Measurements from ENCODE around the gene CXCL10.
A peak's percentile ranks its signal among the peaks of the same experiment; 100 is the strongest.
"Not testable (repeated sequence)": the region's sequence is repeated elsewhere in the genome, so short reads cannot be mapped to it uniquely, and the experiment has no call there.

The CXCL10 gene

DNA sequence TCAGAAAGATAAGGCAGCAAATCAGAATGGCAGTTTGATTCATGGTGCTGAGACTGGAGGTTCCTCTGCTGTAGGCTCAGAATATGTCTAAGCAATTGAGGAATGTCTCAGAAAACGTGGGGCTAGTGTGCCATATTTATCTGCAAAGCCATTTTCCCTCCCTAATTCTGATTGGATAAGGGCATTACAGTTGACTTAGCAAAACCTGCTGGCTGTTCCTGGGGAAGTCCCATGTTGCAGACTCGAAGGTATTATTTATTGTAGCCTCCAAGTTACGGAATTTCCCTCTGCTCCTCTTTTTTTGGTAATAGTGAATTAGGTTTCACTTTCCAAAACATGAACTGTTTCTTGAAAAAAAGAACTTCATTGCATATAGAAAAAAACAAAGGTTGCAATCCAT lies at the start of gene CXCL10:
TSS of gene CXCL10 (minus strand) at position 109 of the 400 bp plus-strand sequence. CDS start at position 43, 66 bp downstream.
- DNase-seq, result no peak

DNA sequence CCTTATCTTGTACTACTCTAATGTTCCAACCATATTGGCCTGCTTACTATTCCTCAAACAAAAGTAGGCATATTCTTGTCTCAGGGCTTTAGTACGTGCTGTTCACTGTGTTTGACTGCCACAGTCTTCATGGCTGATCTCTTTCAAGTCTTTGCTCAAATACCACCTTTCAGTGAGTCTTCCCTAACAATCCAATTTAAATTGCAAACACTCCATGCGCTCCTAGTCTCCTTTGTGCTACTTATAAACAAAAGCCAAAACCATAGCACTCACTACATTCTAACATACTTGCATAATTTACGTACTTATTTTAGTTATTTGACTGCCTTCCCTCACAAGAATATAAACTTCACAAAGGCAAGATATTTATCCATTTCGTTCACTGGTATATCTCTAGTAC lies 49.5 kb upstream of the CXCL10 start:
- DNase-seq, result no peak

DNA sequence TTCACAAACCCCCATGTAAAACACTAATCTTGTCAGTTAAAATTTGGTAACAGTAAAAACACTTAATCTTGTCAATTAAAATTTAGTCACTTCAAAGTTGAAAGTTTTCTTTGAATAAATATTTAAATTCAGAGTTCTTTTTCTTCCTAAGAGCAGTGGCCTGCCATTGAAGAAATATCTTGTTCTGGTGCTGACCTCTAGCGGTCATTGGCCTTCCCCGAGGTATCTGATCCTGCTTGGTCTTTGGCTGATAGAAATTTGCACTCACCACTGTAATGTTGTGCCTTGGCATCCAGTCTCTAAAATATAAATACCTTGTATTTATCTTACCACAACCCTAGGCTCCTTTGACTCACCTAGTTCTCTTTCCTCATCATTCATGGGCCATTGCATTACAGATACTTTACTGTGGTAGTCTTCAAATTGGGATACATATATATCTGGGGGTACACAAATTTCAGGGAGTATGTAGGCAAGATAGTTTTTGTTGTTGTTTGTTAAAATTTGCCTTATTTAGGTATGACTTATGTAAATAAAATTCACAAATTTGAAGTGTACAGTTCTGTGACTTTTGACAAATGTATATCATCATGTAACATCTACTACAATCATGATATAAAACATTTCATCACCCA lies 44.5 kb upstream of the CXCL10 start:
- peak; percentile 58 to 69 for DNase-seq

DNA sequence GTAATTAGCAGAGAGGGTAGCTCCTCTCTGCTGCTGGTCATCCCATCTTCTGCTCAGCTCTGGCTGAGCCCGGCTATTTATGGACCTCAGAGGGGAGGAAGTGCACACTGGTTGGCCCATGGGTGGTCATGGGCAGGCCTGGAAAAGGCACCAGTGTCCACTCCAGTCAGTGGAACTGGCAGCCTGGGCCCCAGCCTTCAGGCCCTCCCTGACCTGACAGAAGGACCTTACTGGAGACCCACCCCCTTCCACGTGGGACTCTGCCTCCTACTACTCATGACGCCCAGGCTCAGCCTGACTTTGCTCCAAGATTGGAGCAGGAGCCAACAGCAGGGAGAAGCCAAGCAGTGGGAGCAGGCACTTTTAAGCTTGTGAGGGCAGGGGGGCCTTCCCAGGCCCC lies 43.2 kb upstream of the CXCL10 start:
- no peak for DNase-seq

DNA sequence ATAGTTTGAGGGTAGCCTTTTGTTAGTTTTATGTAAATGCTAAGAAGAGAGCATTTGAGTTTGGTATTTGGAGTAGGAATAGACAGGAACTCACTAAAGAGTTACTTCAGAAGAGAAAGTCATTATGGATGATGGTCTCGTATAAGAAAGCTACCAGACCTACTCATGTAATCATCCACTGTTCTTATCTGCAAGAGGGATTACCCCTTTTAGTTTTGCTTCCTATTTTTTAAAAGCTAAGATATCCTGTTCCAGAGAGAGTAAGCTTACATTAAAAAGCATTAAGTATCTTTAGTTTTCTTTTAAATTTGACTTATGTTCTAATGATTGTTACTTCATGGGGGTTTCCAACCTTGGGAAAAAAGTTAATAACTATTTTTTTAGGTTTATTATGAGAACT lies 38.7 kb upstream of the CXCL10 start:
- DNase-seq, result no peak

DNA sequence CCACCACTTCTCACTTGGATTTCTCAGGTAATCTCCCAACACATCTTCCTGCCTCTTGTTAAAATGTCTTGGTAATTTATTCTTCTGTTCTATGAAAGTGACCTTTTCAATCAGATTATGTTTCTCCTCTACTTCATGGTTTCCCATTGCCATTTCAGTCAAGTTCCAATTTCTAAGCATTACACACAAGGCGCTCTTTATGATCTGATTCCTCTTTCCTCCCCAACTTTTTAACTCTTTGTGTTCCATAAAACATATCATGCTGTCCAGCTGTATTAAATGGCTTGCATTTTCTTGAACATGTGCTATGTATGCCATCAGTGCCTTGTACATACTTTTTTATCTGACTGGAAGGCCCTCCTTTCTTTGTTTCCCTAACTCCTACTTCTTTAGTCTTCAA lies 38.1 kb upstream of the CXCL10 start:
- DNase-seq, result no peak

- DNase-seq, result no peak
Measured at GRCh38 chr4:76060506-76060905, 37.2 kb upstream of the CXCL10 start.

- DNase-seq, result no peak
Measured at GRCh38 chr4:76059750-76060149, 36.5 kb upstream of the CXCL10 start.

DNA sequence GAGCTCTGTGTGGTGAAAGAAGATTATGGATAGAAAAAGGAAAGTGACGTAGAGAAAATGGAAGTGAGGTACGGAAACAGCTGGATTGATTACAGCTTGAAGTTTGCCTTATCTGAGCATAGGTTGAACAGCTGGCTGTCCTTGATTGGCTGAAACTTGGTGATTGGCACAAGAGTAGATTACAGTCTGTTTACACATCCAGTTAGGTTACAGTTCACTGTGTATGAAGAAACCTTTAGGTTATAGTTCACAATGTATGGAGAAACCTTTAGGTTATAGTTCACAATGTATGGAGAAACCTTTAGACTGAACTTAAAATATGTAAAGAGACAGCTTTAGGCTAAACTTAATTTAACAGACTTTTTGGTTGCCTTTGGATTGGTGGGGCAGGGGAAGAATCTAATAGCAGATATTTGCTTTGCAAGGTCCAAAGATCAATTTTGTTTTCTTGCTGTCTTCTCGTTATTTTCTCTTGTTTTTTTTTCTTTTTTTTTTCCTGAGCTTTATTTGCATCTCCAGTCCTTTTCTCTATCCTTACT lies 35.7 kb upstream of the CXCL10 start:
- DNase-seq, result no peak

DNA sequence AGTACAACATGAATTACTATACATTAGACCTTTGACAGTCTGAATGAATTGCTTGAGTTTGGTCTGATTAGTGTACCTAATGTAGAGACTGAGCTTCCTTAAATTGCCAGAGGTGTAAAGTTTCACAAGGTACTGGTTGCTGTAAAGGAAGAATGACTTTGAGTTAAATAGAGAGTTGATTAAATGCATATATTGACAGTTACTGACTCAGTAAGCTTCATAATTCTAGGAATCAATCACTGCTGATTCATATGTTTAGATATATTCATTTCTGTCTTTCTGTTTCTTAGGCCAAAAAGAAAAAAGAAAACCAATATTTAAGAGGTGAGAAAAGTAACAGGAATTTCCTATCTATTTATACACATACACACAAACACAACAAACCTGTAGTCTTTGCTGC lies 35.0 kb upstream of the CXCL10 start:
- DNase-seq, result no peak

- no peak for DNase-seq
Measured at GRCh38 chr4:76055421-76055820, 32.1 kb upstream of the CXCL10 start.

DNA sequence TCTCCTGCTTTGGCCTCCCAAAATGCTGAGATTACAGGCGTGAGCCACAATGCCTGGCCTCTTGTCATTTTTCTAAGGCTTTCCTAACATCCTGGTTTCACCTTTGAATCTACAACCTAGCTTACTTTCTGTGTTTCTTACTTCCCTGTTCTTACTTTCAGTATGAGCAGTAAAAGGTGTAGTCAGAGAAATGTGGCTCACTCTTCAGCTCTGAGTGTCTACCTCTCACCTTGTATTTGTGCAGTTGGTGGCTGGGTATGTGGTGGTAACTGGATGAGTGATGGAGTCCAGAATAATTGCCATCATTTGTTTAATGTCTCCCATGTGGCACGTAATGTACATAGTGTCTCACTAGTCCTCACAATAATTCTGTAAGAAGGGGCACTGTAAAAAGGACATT lies 31.7 kb upstream of the CXCL10 start:
- DNase-seq, result no peak

GRCh38 chr4:76053730-76054129 lies 30.4 kb upstream of the CXCL10 start:
- DNase-seq, result no peak

DNA sequence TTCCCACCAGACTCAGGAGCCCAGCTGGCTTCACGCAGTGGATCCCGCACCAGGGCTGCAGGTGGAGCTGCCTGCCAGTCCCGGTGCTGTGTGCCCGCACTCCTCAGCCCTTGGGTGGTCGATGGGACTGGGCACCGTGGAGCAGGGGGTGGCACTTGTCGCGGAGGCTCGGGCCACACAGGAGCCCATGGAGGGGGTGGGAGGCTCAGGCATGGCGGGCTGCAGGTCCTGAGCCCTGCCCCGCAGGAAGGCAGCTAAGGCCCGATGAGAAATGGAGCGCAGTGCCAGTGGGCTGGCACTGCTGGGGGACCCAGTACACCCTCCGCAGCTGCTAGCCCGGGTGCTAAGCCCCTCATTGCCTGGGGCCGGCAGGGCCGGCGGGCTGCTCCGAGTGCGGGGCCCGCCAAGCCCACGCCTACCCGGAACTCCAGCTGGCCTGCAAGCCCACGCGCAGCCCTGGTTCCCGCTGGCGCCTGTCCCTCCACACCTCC lies 27.3 kb upstream of the CXCL10 start:
- not testable (repeated sequence) for DNase-seq

DNA sequence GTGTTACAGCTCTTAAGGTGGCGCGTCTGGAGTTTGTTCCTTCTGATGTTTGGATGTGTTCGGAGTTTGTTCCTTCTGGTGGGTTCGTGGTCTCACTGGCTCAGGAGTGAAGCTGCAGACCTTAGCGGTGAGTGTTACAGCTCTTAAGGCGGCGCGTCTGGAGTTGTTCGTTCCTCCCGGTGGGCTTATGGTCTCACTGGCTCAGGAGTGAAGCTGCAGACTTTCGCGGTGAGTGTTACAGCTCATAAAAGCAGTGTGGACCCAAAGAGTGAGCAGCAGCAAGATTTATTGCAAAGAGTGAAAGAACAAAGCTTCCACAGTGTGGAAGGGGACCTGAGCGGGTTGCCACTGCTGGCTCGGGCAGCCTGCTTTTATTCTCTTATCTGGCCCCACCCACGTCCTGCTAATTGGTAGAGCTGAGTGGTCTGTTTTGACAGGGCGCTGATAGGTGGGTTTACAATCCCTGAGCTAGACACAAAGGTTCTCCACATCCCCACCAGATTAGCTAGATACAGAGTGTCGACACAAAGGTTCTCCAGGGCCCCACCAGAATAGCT lies 26.6 kb upstream of the CXCL10 start:
- not testable (repeated sequence) for DNase-seq

DNA sequence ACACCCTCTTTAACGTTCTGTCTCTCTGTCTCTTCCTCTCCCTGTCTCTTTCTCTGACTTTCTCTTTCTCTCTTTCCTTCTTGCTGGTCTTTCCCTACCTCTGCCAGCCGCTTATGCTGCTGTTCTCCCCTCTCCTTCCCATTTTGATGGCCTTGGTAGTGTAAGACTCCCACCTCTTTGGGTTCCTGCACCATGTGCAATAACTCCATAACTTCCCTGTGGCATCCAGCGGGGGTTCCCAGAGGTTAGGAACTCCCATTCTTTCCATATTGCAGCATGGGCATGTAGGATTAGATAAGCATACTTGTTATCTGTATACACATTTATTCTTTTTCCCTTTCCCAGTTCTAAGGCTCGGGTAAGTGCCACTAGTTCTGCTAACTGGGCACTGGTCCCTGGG lies 21.4 kb upstream of the CXCL10 start:
- not testable (repeated sequence) for DNase-seq

GRCh38 chr4:76043306-76043705 lies 20.0 kb upstream of the CXCL10 start:
- DNase-seq, result not testable (repeated sequence)

GRCh38 chr4:76042241-76042998 lies 19.1 kb upstream of the CXCL10 start:
- DNase-seq, result not testable (repeated sequence)

- DNase-seq, result no peak
Measured at GRCh38 chr4:76036855-76037254, 13.6 kb upstream of the CXCL10 start.

DNA sequence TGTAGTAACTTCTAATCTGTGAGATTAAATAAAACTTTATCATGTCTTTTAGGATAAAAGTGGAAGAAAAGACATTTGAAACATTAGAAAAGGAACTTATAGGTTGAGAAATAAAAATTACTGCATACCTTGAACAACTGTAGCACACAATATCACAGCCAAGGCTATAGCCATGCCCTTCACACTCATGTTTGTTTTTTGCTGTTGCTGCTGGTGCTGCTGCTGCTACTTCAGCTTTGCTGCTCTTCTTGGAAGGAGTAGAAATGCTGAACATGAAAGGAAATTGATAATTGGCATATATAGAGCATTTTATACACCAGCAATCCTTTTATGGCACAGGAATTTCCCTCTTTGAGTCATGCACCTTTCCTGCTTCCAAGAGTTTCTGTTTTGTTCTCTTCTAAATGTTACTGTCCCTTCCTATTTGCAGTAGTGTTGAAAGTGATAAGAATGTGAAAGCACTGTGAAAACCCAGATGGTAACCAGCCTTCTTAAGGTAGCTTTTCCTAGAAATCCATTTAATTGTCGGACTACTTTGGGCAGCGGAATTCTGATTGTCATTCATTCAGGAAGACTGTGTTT lies 12.6 kb upstream of the CXCL10 start, which contains the start of gene CXCL11:
TSS of gene CXCL11 (minus strand) at position 272 of the 582 bp plus-strand sequence. CDS start at position 189, 83 bp downstream.
- no peak for DNase-seq

- DNase-seq, result no peak
Measured at GRCh38 chr4:76035141-76035540, 11.8 kb upstream of the CXCL10 start.

- no peak for DNase-seq
Measured at GRCh38 chr4:76029300-76029699, 6.0 kb upstream of the CXCL10 start.

- no peak for DNase-seq
Measured at GRCh38 chr4:76028350-76028765, 5.1 kb upstream of the CXCL10 start.

Data from hippocampal formation (tissue), 2 donors.